GM12878 (cell line): ENCODE data around the gene SPRED2. TPM values are rescaled to one million over a fixed set of nuclear protein-coding genes. Genes with fewer than 3 reads are reported as not detected.

Source experiments
- ATAC-seq: fragments of 200-7000 bp; cut with Tn5 transposase; 3 replicates; pipeline ENCODE4 v1.9.1; 2020; ENCODE audit warnings: mild to moderate bottlenecking, moderate library complexity
- BruUV-seq: library from RNA; stranded (reverse); fragments of 400-500 nt; replicated peaks from 2 replicates; lab custom pipeline; 2021; lab: Mats Ljungman, UMichigan
- CTCF ChIA-PET: fragments of 300-600 bp; sonication (Branson Sonifier 250); formaldehyde crosslinking; extraction: SDS; loops from one replicate; lab custom pipeline; 2021; ENCODE audit warnings: inconsistent platforms; lab: Yijun Ruan, JAX
- POLR2A ChIA-PET: fragments of 350-600 bp; formaldehyde crosslinking; extraction: SDS; loops from one replicate; lab custom pipeline; 2021; ENCODE audit warnings: inconsistent platforms; lab: Charles Lee
- RAD21 ChIA-PET: fragments of 300-600 bp; sonication (Branson Sonifier 250); formaldehyde crosslinking; loops from one replicate; lab custom pipeline; 2023; ENCODE audit warnings: antibody characterized with exemption; ENCODE audit not compliant: unreplicated experiment; lab: Charles Lee
- SMC1A ChIA-PET: fragments of 300-600 bp; sonication (Branson Sonifier 250); formaldehyde crosslinking; loops from one replicate; lab custom pipeline; 2023; ENCODE audit not compliant: unreplicated experiment, uncharacterized antibody; lab: Charles Lee
- DNase-seq: peaks from one replicate; pipeline ENCODE4 v3.0.0-alpha.2; 2011; ENCODE audit warnings: low read depth, low spot score
- FAIRE-seq: peaks from 3 replicates; lab custom pipeline; 2011; peaks lifted over from hg19 to GRCh38; lab: Jason Lieb, UNC
- H2AFZ ChIP-seq: 2 replicates; pipeline ENCODE4 v1.6.0; 2011; ENCODE audit warnings: low read depth, low read length, control low read depth; ENCODE audit not compliant: control insufficient read depth
- H3K27ac ChIP-seq: 2 replicates; pipeline ENCODE4 v1.5.1; 2011; ENCODE audit warnings: control low read depth; ENCODE audit not compliant: control insufficient read depth, insufficient read depth
- H3K27me3 ChIP-seq, 2 experiments: replicated peaks in 1 of 2; 2 replicates each; pipeline versions ENCODE4 v1.6.0 to v1.6.1; 2011; ENCODE audit warnings: low read length in 1 of 2; ENCODE audit not compliant: control insufficient read depth in 2 of 2, insufficient read depth in 2 of 2
- H3K36me3 ChIP-seq, 2 experiments: 2 replicates each; pipeline ENCODE4 v1.5.1; 2011; ENCODE audit warnings: low read length in 1 of 2; ENCODE audit not compliant: control insufficient read depth in 2 of 2, insufficient read depth in 2 of 2
- H3K4me1 ChIP-seq: 2 replicates; pipeline ENCODE4 v1.6.1; 2011; ENCODE audit warnings: mild to moderate bottlenecking, low read length, moderate library complexity, mixed read lengths; ENCODE audit not compliant: control insufficient read depth, insufficient read depth
- H3K4me2 ChIP-seq: 2 replicates; pipeline ENCODE4 v1.6.0; 2011; ENCODE audit warnings: control low read depth; ENCODE audit not compliant: control insufficient read depth, insufficient read depth
- H3K4me3 ChIP-seq: fragments of 200-600 bp; sonication (generic); 2 replicates; pipeline ENCODE4 v1.5.1; 2016
- H3K79me2 ChIP-seq: 2 replicates; pipeline ENCODE4 v1.6.0; 2011; ENCODE audit warnings: low read length; ENCODE audit not compliant: control insufficient read depth, insufficient read depth
- H3K9ac ChIP-seq: 2 replicates; pipeline ENCODE4 v1.8.0; 2011; ENCODE audit warnings: low read length, control low read depth, mixed read lengths; ENCODE audit not compliant: control insufficient read depth, insufficient read depth
- H3K9me3 ChIP-seq: replicated peaks from 3 replicates; pipeline ENCODE4 v1.5.1; 2011; ENCODE audit warnings: mild to moderate bottlenecking, low read length; ENCODE audit not compliant: control insufficient read depth, insufficient read depth
- H4K20me1 ChIP-seq: 2 replicates; pipeline ENCODE4 v1.6.0; 2011; ENCODE audit not compliant: control insufficient read depth, insufficient read depth
- BCLAF1 ChIP-seq: fragments of 450-650 bp; IDR thresholded peaks from 2 replicates; pipeline ENCODE4 v1.6.1; 2017; ENCODE audit warnings: antibody characterized with exemption, mild to moderate bottlenecking, moderate library complexity
- BHLHE40 ChIP-seq, 2 experiments: fragments of 450-650 bp in 1 of 2; IDR thresholded peaks; 2 replicates each; pipeline ENCODE4 v1.6.1; 2011 to 2017; ENCODE audit warnings: low read depth in 2 of 2, borderline replicate concordance in 1 of 2, improper control_type of control experiment in 1 of 2, low read length in 1 of 2, mild to moderate bottlenecking in 1 of 2
- CUX1 ChIP-seq: IDR thresholded peaks from 2 replicates; pipeline ENCODE4 v1.6.1; 2012; ENCODE audit warnings: improper control_type of control experiment, low read depth, low read length; ENCODE audit not compliant: insufficient replicate concordance
- PKNOX1 ChIP-seq: fragments of 450-650 bp; IDR thresholded peaks from 2 replicates; pipeline ENCODE4 v1.6.1; 2016; ENCODE audit warnings: mild to moderate bottlenecking
- RELB ChIP-seq: fragments of 450-650 bp; IDR thresholded peaks from 2 replicates; pipeline ENCODE4 v1.6.1; 2017; ENCODE audit warnings: low read depth, mild to moderate bottlenecking, moderate library complexity
- RUNX3 ChIP-seq: IDR thresholded peaks from 2 replicates; pipeline ENCODE4 v1.6.1; 2012; ENCODE audit warnings: low read length, inconsistent platforms
- TARDBP ChIP-seq: IDR thresholded peaks from 2 replicates; pipeline ENCODE4 v1.6.1; 2016; ENCODE audit warnings: borderline replicate concordance
- ZBTB4 ChIP-seq: fragments of 450-650 bp; formaldehyde crosslinking; IDR thresholded peaks from 2 replicates; pipeline ENCODE4 v1.4.0; 2022; ENCODE audit warnings: mild to moderate bottlenecking, moderate library complexity
- in situ Hi-C: fragments of 300-500 bp; cut with MboI; formaldehyde crosslinking; loops from 9 replicates; pipeline ENCODE4 v1.14.3; 2018; ENCODE audit warnings: mixed read lengths
- intact Hi-C: fragments of 100-400 bp; cut with micrococcal nuclease; formaldehyde crosslinking; loops from one replicate; pipeline ENCODE4 v1.14.2; 2022; ENCODE audit not compliant: unreplicated experiment
- polyA plus RNA-seq, 11 experiments: library from polyadenylated mRNA; depleted of rRNA in 4 of 11; unstranded in 6 of 11; stranded (reverse) in 5 of 11; fragments of >200 nt; fragmentation: Nextera tagmentation in 4 of 11; fragmentation: Illumina TruSeq in 1 of 11; extraction: Ambion mirVana in 4 of 11; extraction: Trizol in 1 of 11; gene quantifications; 1 replicate in 1 of 11; 2 replicates in 10 of 11; pipeline versions ENCODE4 v1.2.1 to v1.2.3, GENCODE V29; 2011 to 2016; ENCODE audit warnings: inconsistent platforms in 2 of 11, missing spikeins in 2 of 11, low read depth in 1 of 11
- total RNA-seq, 4 experiments: library from RNA; depleted of rRNA in 3 of 4; stranded (reverse); fragments of >200 nt in 3 of 4; fragmentation: Illumina TruSeq in 1 of 4; extraction: Trizol in 1 of 4; gene quantifications; 2 replicates each; pipeline versions ENCODE4 v1.2.1 to v1.2.3, GENCODE V29; 2013 to 2021

Gene SPRED2
- total and polyA plus RNA-seq, 10 of the 15 experiments (the other 5 are each of a cell fraction or from before 2014, with no cell fraction given), result 3.0 to 23.9 (median 9.7) TPM

GRCh38 chr2:65339648-65340047 lies 92.8 kb downstream of the SPRED2 start:
- H3K27me3 ChIP-seq, result no peaks in the 10 kb centered on the region
- in situ Hi-C loops (no loop called here), intact Hi-C loops (no loop called here)
- POLR2A ChIA-PET, result interaction anchor here (1.1 to 1.2 kb wide), 3 partner anchors 12 to 36 kb away, joined by 3 to 4 read pairs (median 3); no protein-coding TSS in a partner anchor
- SMC1A ChIA-PET, result interaction anchor here (1.0 to 1.5 kb wide), 4 partner anchors 11 to 89 kb away, joined by 4 read pairs; no protein-coding TSS in a partner anchor
- RAD21 ChIA-PET, result interaction anchor here (0.7 to 1.1 kb wide), 4 partner anchors 15 to 31 kb away, joined by 3 read pairs; no protein-coding TSS in a partner anchor
- ATAC-seq, result no peak
- no peaks in the 10 kb centered on the region for H4K20me1 ChIP-seq
- H3K79me2 ChIP-seq, result no peaks in the 10 kb centered on the region
- FAIRE-seq, result no peak
- CTCF ChIA-PET, result interaction anchor here (1.0 kb wide), 2 partner anchors 18 to 97 kb away, joined by 3 to 4 read pairs; no protein-coding TSS in a partner anchor
- H3K4me1 ChIP-seq, result peaks cover 3% of the 10 kb centered on the region; the same call in 1 of the 2 replicates
- no peak overlapping the region for H3K27ac ChIP-seq
- H2AFZ ChIP-seq, result no peak overlapping the region
- H3K9ac ChIP-seq, result no peak overlapping the region
- H3K4me2 ChIP-seq, result no peak overlapping the region
- no peak for DNase-seq
- H3K9me3 ChIP-seq, result no peaks in the 10 kb centered on the region
- H3K36me3 ChIP-seq, result peaks cover 0 to 1% of the 10 kb centered on the region in 2 experiments; a peak in 1 of 4 replicates
- TF ChIP-seq BHLHE40 (IDR thresholded peaks at IDR 0.05; ENCODE audit: borderline replicate concordance in 1 of 2, low read depth in 2 of 2, low read length in 1 of 2) (no peak), RELB (no peak), BCLAF1 (no peak), ZBTB4 (CRISPR knock-in tag) (no peak), CUX1 (no peak), PKNOX1 (no peak), TARDBP (no peak), RUNX3 (no peak)
- BruUV-seq, result no TSS peak
- H3K4me3 ChIP-seq, result no peak overlapping the region
